Panc1 (cell line): ENCODE measurements around the gene BNC1. TPM values are rescaled to one million over a fixed set of nuclear protein-coding genes. Genes with fewer than 3 reads are reported as not detected.

Experiments
- ATAC-seq: fragments of 200-7000 bp; cut with Tn5 transposase; 2 replicates; pipeline ENCODE4 v1.9.1; 2020; ENCODE audit warnings: mild to moderate bottlenecking, moderate library complexity
- BruUV-seq: library from RNA; stranded (reverse); fragments of 400-500 nt; replicated peaks from 2 replicates; lab custom pipeline; 2021; lab: Mats Ljungman, UMichigan
- CTCF ChIA-PET: fragments of 300-600 bp; sonication (Branson Sonifier 250); formaldehyde crosslinking; loops from one replicate; lab custom pipeline; 2022; ENCODE audit warnings: antibody characterized with exemption; lab: Charles Lee
- POLR2A ChIA-PET: fragments of 300-600 bp; sonication (Branson Sonifier 250); formaldehyde crosslinking; loops from one replicate; lab custom pipeline; 2022; ENCODE audit warnings: antibody characterized with exemption; lab: Charles Lee
- DNase-seq: peaks from one replicate; pipeline ENCODE4 v3.0.0-alpha.2; 2010; ENCODE audit warnings: low read depth, low spot score
- H3K27ac ChIP-seq: 2 replicates; pipeline ENCODE4 v1.5.1; 2011; ENCODE audit warnings: mild to moderate bottlenecking, low read length, inconsistent platforms
- H3K27me3 ChIP-seq: fragments of 200-500 bp; sonication (Bioruptor generic); 2 replicates; pipeline ENCODE4 v1.6.0; 2014; ENCODE audit warnings: low read length, inconsistent platforms; ENCODE audit not compliant: control insufficient read depth, insufficient read depth
- H3K36me3 ChIP-seq: fragments of 200-500 bp; sonication (Bioruptor generic); 2 replicates; pipeline ENCODE4 v1.5.1; 2014; ENCODE audit warnings: inconsistent platforms, mild to moderate bottlenecking, low read length, moderate library complexity; ENCODE audit not compliant: control insufficient read depth, insufficient read depth
- H3K4me1 ChIP-seq: 2 replicates; pipeline ENCODE4 v1.5.1; 2011; ENCODE audit warnings: inconsistent platforms, mild to moderate bottlenecking, low read length, moderate library complexity; ENCODE audit not compliant: control insufficient read depth, insufficient read depth
- H3K4me3 ChIP-seq, 2 experiments: 2 replicates each; pipeline ENCODE4 v1.5.1; 2011 to 2012; ENCODE audit warnings: low read depth in 2 of 2, low read length in 2 of 2, mild to moderate bottlenecking in 2 of 2, inconsistent platforms in 1 of 2, moderate library complexity in 1 of 2
- H3K9me3 ChIP-seq: fragments of 200-500 bp; sonication (Bioruptor generic); 2 replicates; pipeline ENCODE4 v1.5.1; 2014; ENCODE audit warnings: low read depth, mild to moderate bottlenecking, inconsistent platforms, low read length, moderate library complexity; ENCODE audit not compliant: control insufficient read depth, insufficient read depth
- POLR2AphosphoS5 ChIP-seq: IDR thresholded peaks from 2 replicates; pipeline ENCODE4 v1.6.1; 2012; ENCODE audit warnings: mild to moderate bottlenecking, low read depth, low read length, moderate library complexity
- SIN3A ChIP-seq: IDR thresholded peaks from 2 replicates; pipeline ENCODE4 v1.6.1; 2012; ENCODE audit warnings: low read depth, mild to moderate bottlenecking, low read length, moderate library complexity, borderline replicate concordance; ENCODE audit not compliant: insufficient read depth
- TCF7L2 ChIP-seq: IDR thresholded peaks from 2 replicates; pipeline ENCODE4 v1.6.1; 2011; ENCODE audit warnings: mild to moderate bottlenecking, low read depth, low read length, inconsistent platforms
- in situ Hi-C: cut with HindIII; loops from 2 replicates; pipeline ENCODE4 v1.10.0; 2016; ENCODE audit warnings: low sequenced_read_pairs, low pct_unique_long_range_greater_than_20kb
- intact Hi-C: fragments of 100-400 bp; cut with micrococcal nuclease; formaldehyde crosslinking; loops from one replicate; pipeline ENCODE4 v1.10.0; 2022; ENCODE audit not compliant: unreplicated experiment
- total RNA-seq: library from RNA; stranded (reverse); gene quantifications from one replicate; pipeline ENCODE4 v1.2.1, GENCODE V29; 2021; ENCODE audit not compliant: unreplicated experiment
- TF ChIP-seq, protein P1 (sequence below): fragments of 450-650 bp; IDR thresholded peaks from 2 replicates; pipeline ENCODE4 v1.5.1; 2017; ENCODE audit warnings: mild to moderate bottlenecking
- TF ChIP-seq, protein P2 (sequence below), 2 experiments: IDR thresholded peaks; 2 replicates each; pipeline ENCODE4 v1.6.1; 2011 to 2012; ENCODE audit warnings: low read depth in 2 of 2, control low read depth in 1 of 2, low read length in 1 of 2, mild to moderate bottlenecking in 1 of 2, moderate library complexity in 1 of 2; ENCODE audit not compliant: insufficient read depth in 1 of 2

The BNC1 gene
- total RNA-seq, 1 experiment from 2014 or later, result not detected

- Histone ChIP-seq H3K4me3 (no peak overlapping the region), H3K9me3 (no peaks in the 10 kb centered on the region), H3K27me3 (no peaks in the 10 kb centered on the region), H3K27ac (no peak overlapping the region), H3K36me3 (no peaks in the 10 kb centered on the region), H3K4me1 (no peaks in the 10 kb centered on the region)
- ATAC-seq (no peak), DNase-seq (no peak)
- TF ChIP-seq POLR2AphosphoS5 (no peak), TCF7L2 (no peak)
- in situ Hi-C loops, result no loop called here
- BruUV-seq, result no TSS peak
- intact Hi-C loops, result no loop called here
- ChIA-PET CTCF (no interaction called here), POLR2A (no interaction called here)
These were observed 9.1 kb downstream of the BNC1 start for GRCh38 chr15:83275412-83275811.

DNA sequence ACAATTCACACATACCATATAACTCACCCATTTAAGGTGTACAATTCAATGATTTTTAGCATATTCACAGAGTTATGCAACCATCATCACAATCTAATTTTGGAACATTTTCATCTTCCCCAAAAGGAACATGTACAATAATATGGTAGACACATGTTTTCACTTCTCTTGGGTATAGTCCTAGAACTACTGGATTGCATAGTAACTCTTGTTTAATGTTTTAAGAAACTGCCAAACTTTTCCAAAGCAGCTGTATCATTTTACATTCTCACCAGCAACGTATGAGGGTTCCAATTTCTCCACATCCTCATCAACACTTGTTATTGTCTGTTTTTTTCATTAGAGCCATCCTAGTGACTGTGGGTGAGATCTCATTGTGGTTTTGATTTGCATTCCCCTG is 14.3 kb downstream of the BNC1 start:
- Histone ChIP-seq H3K4me1 (no peaks in the 10 kb centered on the region), H3K4me3 (no peak overlapping the region), H3K27ac (no peak overlapping the region), H3K36me3 (no peaks in the 10 kb centered on the region), H3K9me3 (no peaks in the 10 kb centered on the region), H3K27me3 (no peaks in the 10 kb centered on the region)
- in situ Hi-C loops (no loop called here), intact Hi-C loops (no loop called here)
- BruUV-seq, result no TSS peak
- DNase-seq (no peak), ATAC-seq (no peak)
- POLR2A ChIA-PET, result no interaction called here
- TF ChIP-seq POLR2AphosphoS5, result no peak
- no peak for TF ChIP-seq TCF7L2
- TF ChIP-seq, protein P1, sequence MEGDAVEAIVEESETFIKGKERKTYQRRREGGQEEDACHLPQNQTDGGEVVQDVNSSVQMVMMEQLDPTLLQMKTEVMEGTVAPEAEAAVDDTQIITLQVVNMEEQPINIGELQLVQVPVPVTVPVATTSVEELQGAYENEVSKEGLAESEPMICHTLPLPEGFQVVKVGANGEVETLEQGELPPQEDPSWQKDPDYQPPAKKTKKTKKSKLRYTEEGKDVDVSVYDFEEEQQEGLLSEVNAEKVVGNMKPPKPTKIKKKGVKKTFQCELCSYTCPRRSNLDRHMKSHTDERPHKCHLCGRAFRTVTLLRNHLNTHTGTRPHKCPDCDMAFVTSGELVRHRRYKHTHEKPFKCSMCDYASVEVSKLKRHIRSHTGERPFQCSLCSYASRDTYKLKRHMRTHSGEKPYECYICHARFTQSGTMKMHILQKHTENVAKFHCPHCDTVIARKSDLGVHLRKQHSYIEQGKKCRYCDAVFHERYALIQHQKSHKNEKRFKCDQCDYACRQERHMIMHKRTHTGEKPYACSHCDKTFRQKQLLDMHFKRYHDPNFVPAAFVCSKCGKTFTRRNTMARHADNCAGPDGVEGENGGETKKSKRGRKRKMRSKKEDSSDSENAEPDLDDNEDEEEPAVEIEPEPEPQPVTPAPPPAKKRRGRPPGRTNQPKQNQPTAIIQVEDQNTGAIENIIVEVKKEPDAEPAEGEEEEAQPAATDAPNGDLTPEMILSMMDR, result no peak
- TF ChIP-seq SIN3A, result no peak
- TF ChIP-seq, protein P2, sequence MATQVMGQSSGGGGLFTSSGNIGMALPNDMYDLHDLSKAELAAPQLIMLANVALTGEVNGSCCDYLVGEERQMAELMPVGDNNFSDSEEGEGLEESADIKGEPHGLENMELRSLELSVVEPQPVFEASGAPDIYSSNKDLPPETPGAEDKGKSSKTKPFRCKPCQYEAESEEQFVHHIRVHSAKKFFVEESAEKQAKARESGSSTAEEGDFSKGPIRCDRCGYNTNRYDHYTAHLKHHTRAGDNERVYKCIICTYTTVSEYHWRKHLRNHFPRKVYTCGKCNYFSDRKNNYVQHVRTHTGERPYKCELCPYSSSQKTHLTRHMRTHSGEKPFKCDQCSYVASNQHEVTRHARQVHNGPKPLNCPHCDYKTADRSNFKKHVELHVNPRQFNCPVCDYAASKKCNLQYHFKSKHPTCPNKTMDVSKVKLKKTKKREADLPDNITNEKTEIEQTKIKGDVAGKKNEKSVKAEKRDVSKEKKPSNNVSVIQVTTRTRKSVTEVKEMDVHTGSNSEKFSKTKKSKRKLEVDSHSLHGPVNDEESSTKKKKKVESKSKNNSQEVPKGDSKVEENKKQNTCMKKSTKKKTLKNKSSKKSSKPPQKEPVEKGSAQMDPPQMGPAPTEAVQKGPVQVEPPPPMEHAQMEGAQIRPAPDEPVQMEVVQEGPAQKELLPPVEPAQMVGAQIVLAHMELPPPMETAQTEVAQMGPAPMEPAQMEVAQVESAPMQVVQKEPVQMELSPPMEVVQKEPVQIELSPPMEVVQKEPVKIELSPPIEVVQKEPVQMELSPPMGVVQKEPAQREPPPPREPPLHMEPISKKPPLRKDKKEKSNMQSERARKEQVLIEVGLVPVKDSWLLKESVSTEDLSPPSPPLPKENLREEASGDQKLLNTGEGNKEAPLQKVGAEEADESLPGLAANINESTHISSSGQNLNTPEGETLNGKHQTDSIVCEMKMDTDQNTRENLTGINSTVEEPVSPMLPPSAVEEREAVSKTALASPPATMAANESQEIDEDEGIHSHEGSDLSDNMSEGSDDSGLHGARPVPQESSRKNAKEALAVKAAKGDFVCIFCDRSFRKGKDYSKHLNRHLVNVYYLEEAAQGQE (IDR thresholded peaks at IDR 0.05; ENCODE audit: insufficient read depth in 1 of 2, low read depth in 2 of 2, low read length in 1 of 2), result no peak
- CTCF ChIA-PET, result no interaction called here

DNA sequence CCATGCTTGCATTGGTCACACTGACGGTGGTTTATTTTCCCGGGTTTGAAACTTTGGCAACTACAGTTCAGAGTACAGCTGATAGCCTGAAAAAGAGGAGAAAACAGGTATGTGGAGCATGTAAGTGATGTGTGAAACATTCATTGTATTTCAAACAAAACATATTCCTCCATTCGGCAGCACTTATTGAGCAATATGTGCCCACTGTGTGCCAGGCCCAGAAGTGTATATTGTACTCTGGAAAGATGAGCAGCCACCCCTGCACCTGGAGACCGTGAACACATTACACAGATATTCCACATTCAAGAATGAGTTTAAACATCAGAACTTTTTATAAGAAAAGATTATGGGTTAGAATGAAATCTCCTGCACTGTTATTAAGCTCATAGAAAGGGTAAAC is 16.3 kb downstream of the BNC1 start:
- H3K9me3 ChIP-seq, result no peaks in the 10 kb centered on the region
- POLR2A ChIA-PET, result no interaction called here
- H3K36me3 ChIP-seq, result no peaks in the 10 kb centered on the region
- no TSS peak for BruUV-seq
- in situ Hi-C loops, result no loop called here
- CTCF ChIA-PET, result no interaction called here
- intact Hi-C loops, result no loop called here
- ATAC-seq (no peak), DNase-seq (no peak)
- TF ChIP-seq, protein P1, result no peak
- no peak for TF ChIP-seq TCF7L2
- TF ChIP-seq, protein P2 (IDR thresholded peaks at IDR 0.05; ENCODE audit: insufficient read depth in 1 of 2, low read depth in 2 of 2, low read length in 1 of 2), result no peak
- TF ChIP-seq SIN3A, result no peak
- no peak for TF ChIP-seq POLR2AphosphoS5
- no peaks in the 10 kb centered on the region for H3K4me1 ChIP-seq
- no peak overlapping the region for H3K4me3 ChIP-seq
- no peaks in the 10 kb centered on the region for H3K27me3 ChIP-seq
- no peak overlapping the region for H3K27ac ChIP-seq
